RWPE1 (cell line): ENCODE data around the gene HDAC4.

ENCODE experiments used
- CTCF ChIA-PET: fragments of 350-600 bp; sonication (Branson Sonifier 250); formaldehyde crosslinking; extraction: SDS; loops from one replicate; lab custom pipeline; 2021; lab: Yijun Ruan, JAX
- POLR2A ChIA-PET: fragments of 400-600 bp; formaldehyde crosslinking; extraction: SDS; loops from one replicate; lab custom pipeline; 2020; ENCODE audit warnings: antibody characterized with exemption; ENCODE audit not compliant: low non-redundant PET; lab: Yijun Ruan, JAX
- DNase-seq: peaks from one replicate; pipeline ENCODE4 v3.0.0; 2012; ENCODE audit warnings: low spot score
- H3K27ac ChIP-seq: fragments of 450-650 bp; 2 replicates; pipeline ENCODE4 v1.5.1; 2017
- CTCF ChIP-seq: fragments of 450-650 bp; conservative IDR thresholded peaks from 2 replicates; pipeline ENCODE4 v1.5.1; 2017; ENCODE audit warnings: low read depth, mild to moderate bottlenecking

Gene HDAC4

GRCh38 chr2:239345251-239345650 is 55.6 kb downstream of the HDAC4 start:
- TF ChIP-seq CTCF: no peak
- DNase-seq: no peak
- no peak overlapping the region for H3K27ac ChIP-seq
- ChIA-PET POLR2A (no interaction called here), CTCF (no interaction called here)

GRCh38 chr2:239344857-239345216 is 56.0 kb downstream of the HDAC4 start:
- DNase-seq: no peak
- CTCF ChIA-PET: interaction anchor here (0.6 kb wide), 1 partner anchor 675 kb away, joined by 3 read pairs; no protein-coding TSS in a partner anchor
- no peak overlapping the region for H3K27ac ChIP-seq
- POLR2A ChIA-PET: no interaction called here
- TF ChIP-seq CTCF: no peak

- TF ChIP-seq CTCF: no peak
- no peak overlapping the region for H3K27ac ChIP-seq
- CTCF ChIA-PET: interaction anchor here (0.6 kb wide), 1 partner anchor 675 kb away, joined by 3 read pairs; no protein-coding TSS in a partner anchor
- no peak for DNase-seq
- POLR2A ChIA-PET: no interaction called here
Measured at GRCh38 chr2:239343946-239344856, 56.6 kb downstream of the HDAC4 start.

GRCh38 chr2:239343460-239343859 is 57.4 kb downstream of the HDAC4 start:
- ChIA-PET CTCF (no interaction called here), POLR2A (no interaction called here)
- no peak for DNase-seq
- no peak overlapping the region for H3K27ac ChIP-seq
- TF ChIP-seq CTCF: no peak

GRCh38 chr2:239341840-239342239 is 59.0 kb downstream of the HDAC4 start:
- POLR2A ChIA-PET: no interaction called here
- DNase-seq: no peak
- TF ChIP-seq CTCF: no peak
- H3K27ac ChIP-seq: no peak overlapping the region
- CTCF ChIA-PET: no interaction called here

GRCh38 chr2:239341146-239341732 is 59.6 kb downstream of the HDAC4 start:
- H3K27ac ChIP-seq: no peak overlapping the region
- ChIA-PET CTCF (no interaction called here), POLR2A (no interaction called here)
- no peak for DNase-seq
- no peak for TF ChIP-seq CTCF
